Measurements from ENCODE around the gene TNS1.

The TNS1 gene

DNA sequence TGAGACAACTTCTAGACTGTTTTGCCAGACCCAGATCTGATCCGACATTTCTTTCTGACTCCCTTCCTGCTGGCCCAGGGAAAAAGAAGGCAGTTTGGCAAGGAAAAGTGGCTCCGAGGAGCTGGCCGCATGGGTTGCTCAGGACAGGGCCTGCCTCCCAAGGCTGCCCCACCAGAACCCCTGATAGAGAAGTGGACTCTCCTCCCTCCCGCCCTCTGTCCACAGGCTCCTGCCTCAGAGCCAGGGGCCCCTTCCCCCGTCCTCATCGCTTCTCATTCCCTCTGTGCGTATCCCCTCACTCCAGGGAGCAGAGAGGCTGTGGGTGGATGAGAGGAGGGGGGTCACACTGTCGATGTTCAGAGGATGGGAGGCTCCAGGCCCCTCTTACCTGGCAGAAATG lies 110.2 kb downstream of the TNS1 start:
- DNase-seq = no peak

DNA sequence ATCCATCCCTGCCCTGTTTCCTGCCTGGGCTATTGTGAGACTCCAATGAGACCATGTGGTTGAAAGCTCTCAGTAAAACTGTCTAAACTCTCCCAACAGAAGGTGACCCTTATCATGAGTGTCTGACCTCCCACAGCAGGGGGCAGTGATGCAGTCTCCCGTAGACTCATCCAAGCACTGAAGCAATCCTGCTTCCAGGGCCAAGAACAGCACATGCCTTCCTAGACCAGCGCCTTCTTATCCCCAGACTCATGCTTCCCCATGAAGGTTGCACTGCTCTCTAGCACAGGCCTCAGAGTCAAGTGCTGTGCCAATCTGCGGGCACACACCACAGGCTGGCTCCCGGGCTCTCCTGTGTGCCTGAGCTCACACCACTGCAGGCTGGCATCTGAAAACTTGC lies 112.3 kb downstream of the TNS1 start:
- no peak for DNase-seq

DNA sequence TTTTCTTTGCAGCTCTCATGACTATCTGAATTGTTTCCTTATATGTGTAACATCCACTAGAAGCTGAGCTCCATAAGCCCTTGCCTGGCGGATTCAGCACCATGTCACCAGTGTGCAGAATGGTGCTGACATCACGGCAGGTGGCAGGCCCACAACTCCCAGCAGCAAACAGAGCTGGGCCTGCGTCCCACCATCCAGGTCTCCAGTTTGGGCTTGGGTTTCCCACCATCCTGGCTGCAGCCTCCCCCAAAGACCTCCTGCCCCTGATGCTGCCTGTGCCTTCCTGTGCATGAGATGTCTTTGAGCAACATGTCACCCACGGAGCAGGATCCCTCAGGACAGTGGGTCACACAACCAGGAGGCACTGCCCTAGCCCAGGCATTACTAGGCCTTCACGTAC lies 113.1 kb downstream of the TNS1 start:
- DNase-seq = no peak

DNA sequence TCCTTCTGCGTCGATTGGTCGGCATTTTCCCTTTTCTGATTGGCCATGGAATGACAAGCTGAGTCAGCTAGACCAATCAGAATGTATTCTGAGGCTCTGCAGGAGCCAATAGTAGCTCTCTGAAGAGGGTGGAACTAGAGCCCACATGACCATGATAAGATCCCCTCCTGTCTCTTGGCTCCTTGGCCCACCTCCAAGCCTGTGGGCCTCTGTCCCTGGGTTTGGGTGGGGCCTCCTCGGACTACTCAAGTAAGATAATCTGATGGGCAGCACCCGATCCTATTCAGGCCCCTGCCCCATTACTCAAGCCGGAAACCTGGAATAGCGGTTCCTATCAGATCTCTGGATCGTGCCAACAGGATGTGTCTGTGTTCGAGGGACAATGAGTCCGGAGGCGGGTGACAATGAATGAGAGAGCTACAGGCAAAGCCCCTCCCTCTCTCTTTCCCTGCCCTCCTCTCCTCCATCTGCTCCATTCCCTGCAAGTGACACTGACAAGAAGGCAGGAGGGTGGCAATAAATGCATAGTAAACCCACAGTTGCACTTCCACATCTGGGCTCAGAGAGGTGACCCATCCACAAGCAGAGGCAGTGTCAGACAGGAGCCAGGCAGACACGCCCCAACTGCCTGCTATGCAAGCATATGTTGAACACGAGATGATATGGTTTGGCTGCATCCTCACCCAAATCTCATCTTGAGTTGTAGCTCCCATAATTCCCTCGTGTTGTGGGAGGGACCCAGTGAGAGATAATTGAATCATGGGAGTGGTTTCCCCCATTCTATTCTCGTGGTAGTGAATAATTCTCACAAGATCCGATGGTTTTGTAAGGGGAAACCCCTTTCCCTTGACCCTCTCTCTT lies 114.7 kb downstream of the TNS1 start:
- no peak for DNase-seq

DNA sequence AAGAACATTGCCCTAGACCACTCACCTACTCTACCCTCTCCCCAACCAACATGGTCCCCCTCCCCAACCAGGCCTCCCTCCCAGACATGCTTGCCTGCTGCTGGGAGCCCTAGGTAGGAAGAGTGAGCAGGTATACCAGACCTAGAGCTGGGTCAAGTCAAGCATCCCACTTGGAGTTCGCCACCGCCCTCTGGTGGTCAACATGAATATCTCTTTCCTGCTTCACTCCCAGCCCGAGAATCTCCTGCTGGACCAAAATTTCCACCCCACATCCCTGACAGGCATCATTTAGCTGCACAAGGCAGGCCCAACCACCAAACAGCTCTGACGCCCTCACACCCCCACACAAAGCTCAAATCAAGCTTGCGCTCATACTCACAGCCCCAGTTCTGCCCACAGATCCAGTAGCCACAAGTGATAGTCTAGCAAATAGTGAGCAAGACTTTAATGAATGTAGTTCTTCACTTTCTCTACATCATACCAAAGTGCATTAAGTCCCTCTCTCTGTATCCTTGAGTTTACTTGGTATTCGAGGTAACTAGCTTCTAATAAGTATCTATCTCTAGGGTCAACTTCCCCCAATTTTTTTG lies 116.0 kb downstream of the TNS1 start:
- peak; percentile 67 for DNase-seq

DNA sequence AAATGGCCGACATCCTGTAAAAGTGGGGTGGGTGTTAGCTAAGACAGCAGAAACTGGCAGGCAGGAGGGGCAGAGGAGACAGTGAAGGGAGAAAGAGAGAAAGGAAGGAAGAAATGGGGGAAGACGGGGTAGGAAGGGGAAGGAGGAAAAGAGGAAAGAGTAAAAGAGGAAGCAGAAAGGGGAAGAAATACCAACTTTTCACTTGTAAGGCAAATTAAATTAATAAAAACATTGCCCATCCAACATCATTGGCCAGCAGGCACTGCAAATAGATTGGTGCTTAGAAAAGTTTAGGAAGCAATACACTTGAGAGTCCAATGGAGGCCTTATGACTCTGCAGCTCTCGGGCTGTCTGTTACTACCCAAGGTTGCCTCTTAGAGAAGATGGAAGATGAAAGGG lies 116.7 kb downstream of the TNS1 start:
- no peak for DNase-seq

DNA sequence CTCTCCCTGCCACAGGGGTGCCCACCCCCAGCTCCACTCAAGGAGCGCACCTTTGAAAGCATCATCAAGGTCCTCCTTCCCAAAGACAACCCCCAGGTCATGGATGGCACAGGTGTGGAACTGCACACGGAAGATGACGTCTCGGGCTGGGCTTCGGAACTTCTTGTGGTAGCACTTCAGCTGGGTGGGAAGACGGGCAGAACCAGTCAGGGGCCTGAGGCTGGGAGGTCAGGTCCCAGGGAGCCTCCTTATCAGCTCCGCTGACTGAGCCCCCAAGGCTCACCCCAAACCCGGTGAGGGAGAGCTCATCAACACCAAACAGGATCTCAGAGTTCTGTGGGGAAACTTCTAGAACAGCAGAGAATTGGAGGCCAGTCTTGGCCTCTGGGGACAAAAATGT lies 117.8 kb downstream of the TNS1 start:
- no peak for DNase-seq

DNA sequence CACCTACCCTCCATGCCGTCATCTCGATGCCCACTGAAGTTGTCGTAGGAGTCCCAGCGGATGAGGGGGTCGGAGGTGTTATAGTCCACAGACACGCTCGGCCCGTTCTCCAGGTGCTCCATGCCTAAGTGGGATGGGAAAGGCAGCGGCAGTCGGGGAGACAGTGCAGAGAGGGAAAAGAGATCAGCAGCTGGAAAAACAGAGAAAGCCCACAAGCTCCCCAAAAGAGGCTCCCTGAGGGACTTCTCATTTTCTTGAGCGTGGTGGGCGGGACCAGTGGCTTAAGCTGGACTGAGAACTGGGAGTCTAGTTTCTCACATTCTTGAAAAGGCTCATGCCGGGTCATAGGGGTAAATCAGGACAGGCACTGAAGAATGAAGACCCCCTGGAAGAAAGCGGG lies 121.9 kb downstream of the TNS1 start:
- DNase-seq = no peak

DNA sequence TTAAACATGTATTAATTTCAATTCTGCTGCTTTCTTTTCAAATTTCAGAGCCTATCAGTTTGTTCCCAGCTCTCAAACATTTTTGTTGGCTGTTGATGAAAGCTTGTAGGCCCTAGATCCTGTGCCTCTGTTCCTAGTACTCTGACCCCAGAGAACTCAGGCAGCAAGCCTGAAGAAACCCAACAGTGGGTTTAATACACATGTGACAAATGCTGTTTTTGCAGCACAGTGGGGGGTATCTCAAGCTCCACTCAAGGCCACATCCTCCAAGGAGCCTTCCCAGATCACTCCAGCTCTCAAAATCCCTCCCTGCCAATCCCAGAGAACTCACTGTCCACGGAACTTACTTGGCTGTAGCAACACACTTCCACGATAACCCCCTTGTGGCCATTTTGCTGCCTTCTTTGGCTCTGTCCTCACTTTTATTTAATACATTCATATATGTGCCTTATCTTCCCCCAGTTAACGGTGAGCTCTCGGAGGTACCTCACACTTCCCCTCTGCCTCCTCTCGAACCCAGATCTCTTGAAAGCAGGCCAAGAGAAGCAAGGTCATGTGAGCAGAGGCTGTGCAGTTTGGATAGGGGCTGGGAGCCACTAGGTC lies 122.4 kb downstream of the TNS1 start:
- DNase-seq = no peak

DNA sequence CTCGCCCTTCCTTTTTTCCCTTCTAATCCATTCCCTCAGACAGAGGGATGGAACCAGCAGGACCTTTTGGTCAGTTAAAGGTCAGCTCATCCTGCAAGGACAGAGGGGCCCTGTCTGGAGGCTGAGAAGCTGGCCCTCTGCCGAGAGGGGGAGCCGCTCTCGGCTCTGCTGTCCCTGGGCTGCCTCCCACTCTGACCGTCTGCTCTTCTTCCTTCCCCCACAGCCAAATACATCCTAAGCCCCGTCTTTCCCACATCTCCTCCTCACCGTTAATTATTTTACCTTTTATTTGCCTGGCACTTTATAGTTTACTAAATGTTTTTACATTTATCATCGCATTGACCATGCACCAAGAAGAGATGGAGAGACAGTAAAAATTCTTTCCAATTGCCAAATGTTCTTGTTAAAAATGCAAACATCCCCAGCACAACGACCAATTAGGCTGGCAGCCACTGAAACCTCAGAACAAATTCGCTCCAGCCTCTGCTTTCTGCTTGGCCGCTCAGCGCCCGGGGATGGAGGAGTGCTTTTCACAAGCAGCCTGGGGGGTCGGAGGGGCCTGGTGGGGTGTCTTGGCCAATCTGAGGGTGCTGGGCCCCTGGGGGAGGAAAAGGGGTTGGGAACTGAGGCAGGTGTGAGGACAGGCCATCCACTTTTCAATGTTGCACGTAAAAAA lies 123.7 kb downstream of the TNS1 start:
- DNase-seq = no peak

DNA sequence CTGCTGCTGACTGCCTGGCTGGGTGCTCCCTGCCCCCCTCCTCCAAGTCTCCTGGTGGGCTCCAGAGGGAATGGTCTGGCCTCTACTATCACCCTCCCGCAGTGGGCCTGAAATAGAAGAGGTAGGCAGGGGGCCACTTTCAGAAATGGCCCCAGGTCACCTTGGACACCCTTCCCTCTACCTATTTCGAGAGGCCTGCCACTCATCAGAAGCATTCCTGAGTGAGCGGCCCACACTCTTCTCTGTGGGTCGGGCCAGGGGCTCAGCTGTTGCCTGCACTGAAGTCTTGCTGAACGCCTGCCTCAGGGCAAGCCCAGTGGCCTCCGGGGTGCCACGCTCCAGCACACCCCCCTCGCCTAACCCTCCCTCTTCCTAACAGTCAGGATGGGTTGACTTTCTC lies 124.9 kb downstream of the TNS1 start:
- DNase-seq = no peak

DNA sequence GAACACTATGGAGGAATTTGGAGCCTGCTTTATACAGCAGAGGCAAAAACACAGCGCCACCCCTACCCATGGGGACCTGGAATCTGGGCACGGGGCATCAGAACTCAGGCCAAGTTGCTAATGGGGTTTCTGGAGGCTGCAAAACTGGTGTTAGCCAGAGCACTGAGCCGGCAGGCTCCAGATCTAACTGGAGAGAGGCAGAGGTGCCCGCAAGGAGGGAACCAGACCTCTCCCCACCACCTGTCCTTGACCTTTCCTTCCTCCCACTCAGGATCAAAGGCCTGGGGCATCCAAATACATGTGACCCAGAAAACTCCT lies 126.6 kb downstream of the TNS1 start:
- no peak for DNase-seq

DNA sequence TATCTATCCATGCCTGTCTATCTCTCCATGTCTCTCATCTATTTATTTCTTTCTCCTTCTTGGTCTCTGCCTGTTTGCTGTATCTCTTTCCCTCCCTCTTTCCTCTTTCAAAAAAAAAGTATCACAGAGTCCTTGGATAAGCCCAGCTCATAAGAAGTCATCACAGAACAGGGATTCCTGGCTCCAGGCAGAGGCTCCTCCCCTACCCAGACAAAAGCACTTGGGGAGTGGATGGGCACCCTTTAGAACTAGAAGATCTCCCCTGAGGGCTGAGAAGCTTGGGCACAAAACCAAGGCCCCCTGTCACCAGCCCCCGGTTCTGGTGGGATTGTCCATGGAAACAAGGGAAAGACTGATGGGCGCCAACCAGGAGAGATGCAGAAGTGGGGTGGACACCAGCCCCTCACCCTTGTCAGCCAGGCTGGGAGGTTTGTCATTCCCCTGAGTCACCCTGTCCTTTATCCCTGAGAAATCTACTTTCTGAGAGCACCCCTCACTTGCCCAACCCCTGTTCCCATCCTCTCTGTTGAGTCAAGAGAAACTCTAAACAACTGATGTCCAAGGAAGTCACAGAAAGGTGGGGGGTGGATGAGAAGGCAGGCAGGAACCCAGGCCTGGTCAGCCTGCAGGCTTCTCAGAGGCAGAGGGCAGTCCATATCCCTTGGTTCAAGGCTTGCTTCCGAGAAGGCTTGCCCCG lies 127.1 kb downstream of the TNS1 start:
- DNase-seq = no peak

DNA sequence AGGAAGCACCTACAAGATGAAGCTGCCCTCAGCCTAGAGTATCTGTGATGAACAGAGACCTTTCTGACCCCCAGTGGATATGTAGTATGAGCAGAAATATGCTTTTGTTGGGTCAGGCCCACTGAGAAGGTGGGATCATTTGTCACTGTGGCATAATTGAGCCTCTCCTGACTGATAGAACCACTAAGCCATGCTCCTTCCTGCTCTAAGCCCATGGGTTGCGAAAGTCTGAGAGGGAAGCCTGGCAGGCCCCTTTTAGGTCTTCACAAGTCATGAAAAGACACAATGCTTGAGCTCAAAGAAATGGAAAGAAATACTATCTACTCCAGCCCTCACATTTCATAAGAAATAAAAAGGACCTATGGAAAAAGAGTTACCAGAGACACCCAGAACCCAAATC lies 127.7 kb downstream of the TNS1 start:
- DNase-seq = no peak

DNA sequence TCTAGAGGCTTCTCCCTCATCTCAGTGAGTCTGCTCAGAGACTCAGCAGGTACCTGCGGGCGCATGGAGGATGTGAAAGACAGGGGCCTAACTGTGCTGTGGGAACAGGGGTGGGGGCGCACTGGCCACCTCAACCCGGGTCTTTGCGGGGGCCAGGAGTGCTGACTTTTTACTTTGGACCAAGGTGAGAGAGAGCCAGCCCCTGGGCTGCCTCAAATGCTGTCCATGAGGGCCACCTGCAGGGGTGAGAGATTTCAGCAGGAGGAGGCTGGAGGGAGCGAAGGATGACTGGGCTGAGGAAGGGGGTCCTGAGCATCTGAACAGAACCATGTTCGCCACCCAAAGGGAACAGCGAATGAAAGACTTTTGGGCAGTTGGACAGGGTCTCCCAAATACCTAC lies 129.4 kb downstream of the TNS1 start:
- DNase-seq = no peak

DNA sequence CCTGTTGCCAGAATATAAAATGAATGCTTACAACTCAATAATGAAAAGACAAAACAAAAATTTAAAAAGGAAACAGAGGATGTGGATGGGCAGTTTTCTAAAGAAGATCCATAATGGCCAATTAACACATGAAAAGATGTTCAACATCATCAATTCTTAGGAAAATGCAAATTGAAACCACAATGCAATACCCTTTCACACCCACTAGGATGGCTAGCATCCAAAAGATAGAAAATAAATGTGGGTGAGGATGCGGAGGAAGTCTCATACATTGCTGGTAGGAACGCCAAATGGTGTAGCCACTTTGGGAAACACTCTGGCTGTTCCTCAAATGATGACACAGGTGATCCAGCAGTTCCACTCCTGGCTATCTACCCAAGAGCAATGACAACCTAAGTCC lies 130.5 kb downstream of the TNS1 start:
- DNase-seq = no peak

DNA sequence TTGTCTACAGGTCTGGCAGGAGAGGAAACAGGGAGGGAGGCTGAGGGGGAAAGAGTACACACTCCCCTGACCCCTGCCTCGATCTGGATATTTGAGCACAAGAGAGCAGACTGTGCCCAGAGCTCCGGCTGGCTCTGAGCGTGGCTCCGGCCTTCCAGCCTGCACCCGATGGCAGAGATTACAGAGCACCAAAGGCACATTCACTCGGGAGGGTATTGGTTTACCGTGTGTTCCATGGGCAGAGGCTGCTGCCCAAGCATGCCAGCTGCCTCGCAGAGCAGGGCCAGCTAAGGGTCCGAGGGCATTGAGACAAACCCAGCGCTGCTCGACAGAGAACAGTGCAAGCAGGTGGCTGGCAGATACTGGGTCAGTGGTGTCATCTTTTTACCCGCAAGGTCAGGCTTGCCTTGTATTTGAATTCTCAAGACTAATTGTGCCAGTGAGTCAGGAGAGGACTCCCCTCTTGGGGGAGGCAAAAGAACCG lies 132.2 kb downstream of the TNS1 start:
- DNase-seq = no peak

DNA sequence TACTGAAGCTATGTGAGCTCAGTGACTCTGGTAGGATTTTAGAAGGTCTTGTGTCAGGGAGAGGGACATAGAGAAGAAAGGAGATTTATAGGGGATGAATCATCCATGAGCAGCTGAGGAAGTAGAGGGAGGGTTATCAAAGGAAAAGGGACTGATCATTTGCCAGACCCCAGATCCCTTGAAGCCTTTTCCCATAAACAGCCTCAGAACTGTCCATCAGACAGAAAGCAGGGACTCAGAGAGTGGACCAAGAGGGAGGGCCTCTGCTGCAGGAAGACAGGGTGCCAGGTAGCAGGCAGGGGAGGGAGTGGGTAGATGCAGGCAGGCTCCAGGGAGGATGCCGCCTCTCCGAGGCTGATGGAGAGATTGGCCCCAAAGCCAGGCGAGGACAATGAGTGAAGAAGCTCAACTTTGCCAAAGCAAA lies 133.9 kb downstream of the TNS1 start:
- DNase-seq = no peak

DNA sequence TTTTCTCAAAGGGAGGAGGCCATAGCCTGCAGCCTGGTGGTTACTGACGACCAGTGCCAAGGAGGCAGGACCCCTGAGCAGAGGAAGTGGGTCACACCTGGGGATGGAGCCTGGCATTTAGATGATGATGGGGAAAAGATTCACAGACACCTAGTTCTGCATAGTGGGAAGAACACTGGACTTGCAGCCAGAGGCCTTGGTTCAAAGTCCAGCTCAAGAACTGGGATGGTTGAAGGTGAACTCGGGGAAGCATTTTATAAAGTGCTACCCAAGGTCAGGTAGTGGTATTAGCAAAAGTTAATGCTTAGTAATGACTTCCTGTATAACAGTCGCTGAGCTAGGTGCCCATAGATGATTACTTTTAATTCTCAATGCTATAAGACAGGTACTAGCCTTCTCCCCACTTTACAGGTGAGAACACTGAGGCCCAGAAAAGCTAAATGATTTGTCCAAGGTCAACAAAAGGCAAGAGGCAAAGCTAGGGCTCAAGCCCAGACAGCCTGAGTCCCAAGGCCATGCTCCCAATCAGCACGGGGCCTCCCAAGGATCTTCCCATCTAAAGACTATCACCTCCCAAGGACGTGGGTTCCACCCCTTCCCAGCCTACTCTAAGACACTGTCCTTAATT lies 134.4 kb downstream of the TNS1 start:
- DNase-seq = no peak

DNA sequence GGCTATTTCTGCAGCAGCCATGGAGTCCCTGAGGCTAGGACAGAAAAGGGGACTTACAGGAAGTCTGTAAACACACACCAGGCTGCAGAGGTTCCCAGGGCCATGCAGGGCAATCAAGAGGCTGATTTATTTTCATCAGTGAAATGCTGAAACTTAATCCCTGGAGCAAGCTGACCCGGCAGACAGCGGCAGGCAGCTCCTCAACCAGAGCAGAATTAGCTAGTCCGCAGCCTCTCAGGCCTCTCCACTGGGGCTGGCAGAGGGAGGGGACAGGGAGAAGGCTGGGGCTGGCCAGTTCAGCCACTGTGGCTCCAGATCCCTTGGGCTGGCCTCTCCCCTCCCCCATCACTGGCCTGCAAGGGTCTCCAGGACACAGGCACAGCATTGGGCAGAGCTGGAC lies 136.3 kb downstream of the TNS1 start:
- no peak for DNase-seq

DNA sequence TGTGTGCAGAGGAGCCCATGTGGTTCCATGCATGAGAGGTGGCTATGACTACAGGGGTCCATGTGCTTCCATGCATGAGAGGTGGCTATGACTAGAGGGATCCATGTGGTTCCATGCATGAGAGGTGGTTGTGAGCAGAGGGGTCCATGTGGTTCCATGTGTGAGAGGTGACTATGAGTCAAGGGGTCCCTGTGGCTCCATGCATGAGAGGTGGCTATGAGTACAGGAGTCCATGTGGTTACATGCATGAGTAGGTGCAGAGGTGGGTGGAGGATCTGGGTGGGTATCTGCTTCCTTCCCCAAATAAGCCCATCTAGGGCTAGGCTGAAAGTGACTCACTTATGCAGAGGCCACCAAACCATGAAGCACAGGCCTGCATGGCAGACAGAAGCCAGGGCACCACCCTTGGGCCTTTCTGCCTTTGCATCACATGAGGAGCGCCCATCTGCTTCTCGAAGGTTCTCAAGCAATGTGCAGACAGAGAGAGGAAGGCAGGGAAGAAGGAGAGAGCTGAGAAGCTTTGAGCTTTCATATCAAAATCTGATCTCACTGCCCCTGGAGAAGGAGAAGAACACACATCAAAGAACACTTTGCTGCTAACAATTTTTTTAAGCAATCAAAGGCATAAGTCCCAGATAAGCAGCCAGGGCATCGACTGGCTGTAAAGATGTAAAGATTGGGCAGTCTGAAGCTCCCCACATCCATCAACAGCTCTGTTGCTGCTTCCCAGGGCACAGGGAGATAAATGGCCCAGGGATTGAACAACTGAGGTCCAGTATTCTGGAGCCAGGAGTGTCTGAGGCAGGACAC lies 137.6 kb downstream of the TNS1 start:
- peak; percentile 2 for DNase-seq

DNA sequence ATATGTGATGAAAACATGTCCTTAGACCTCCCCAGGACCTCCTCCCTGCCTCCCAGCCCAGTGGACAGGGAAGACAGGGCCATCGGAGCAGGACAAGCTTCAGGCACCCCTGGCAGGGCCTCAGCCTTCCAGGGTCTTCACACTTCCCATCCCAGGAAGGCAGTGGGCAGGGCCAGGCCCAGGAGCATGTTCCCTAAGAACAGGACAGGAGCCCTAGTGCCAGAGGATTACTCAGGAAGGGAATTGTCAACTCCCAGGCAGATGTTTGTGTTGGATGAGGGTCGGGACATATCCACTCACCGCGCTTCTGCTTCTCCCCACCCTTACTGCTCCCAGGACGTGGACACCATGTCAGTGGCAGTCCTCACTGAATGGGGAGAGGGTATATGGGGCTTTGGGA lies 138.9 kb downstream of the TNS1 start:
- DNase-seq = no peak

All from activated CD4-positive, alpha-beta T cell treated with anti-CD3 and anti-CD28 coated beads, Interleukin-10, Interleukin-2, amounts not matched to agents 100 ng/mL and 50 ng/mL, durations not matched to agents 16 hours and 8 hours (primary cell).